ENCODE data around the gene CHD2.

Gene CHD2

GRCh38 chr15:93045191-93045785, 145.2 kb downstream of the CHD2 start:
- no peaks in the 10 kb centered on the region for H3K36me3 ChIP-seq (ENCODE audit: insufficient read depth, low read length)
- no peak overlapping the region for H3K4me3 ChIP-seq (ENCODE audit: low read length, poor library complexity, severe bottlenecking)
- H3K27me3 ChIP-seq (ENCODE audit: insufficient read depth, low read length, poor library complexity, severe bottlenecking) = no peaks in the 10 kb centered on the region
- no peak overlapping the region for H2AFZ ChIP-seq (ENCODE audit: low read length)
- H3K79me2 ChIP-seq (ENCODE audit: insufficient read depth, low read length) = no peaks in the 10 kb centered on the region
- no peaks in the 10 kb centered on the region for H3F3A ChIP-seq (ENCODE audit: low read depth)
- H3K9me2 ChIP-seq (replicated peaks; ENCODE audit: low read depth, low read length) = no peaks in the 10 kb centered on the region
- H3K9me3 ChIP-seq (ENCODE audit: insufficient read depth, low read depth, low read length) = peaks cover 5% of the 10 kb centered on the region; the same call in 1 of the 2 replicates
- TF ChIP-seq, protein P1, sequence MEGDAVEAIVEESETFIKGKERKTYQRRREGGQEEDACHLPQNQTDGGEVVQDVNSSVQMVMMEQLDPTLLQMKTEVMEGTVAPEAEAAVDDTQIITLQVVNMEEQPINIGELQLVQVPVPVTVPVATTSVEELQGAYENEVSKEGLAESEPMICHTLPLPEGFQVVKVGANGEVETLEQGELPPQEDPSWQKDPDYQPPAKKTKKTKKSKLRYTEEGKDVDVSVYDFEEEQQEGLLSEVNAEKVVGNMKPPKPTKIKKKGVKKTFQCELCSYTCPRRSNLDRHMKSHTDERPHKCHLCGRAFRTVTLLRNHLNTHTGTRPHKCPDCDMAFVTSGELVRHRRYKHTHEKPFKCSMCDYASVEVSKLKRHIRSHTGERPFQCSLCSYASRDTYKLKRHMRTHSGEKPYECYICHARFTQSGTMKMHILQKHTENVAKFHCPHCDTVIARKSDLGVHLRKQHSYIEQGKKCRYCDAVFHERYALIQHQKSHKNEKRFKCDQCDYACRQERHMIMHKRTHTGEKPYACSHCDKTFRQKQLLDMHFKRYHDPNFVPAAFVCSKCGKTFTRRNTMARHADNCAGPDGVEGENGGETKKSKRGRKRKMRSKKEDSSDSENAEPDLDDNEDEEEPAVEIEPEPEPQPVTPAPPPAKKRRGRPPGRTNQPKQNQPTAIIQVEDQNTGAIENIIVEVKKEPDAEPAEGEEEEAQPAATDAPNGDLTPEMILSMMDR (conservative IDR thresholded peaks at IDR 0.05; ENCODE audit: low read length) = no peak
- TF ChIP-seq EZH2phosphoT487 (IDR thresholded peaks at IDR 0.05; ENCODE audit: borderline replicate concordance) = no peak
- H3K9ac ChIP-seq (ENCODE audit: low read depth, low read length, poor library complexity, severe bottlenecking) = no peak overlapping the region
- H3K4me2 ChIP-seq (ENCODE audit: low read depth, low read length, poor library complexity, severe bottlenecking) = no peak overlapping the region
- no peaks in the 10 kb centered on the region for H4K20me1 ChIP-seq (ENCODE audit: insufficient read depth, low read length, poor library complexity, severe bottlenecking)
- H3K4me1 ChIP-seq (ENCODE audit: insufficient read depth, low read length, poor library complexity, severe bottlenecking) = peaks cover 20% of the 10 kb centered on the region

- Histone ChIP-seq H3K4me1 (ENCODE audit: insufficient read depth, low read length, poor library complexity, severe bottlenecking) (peaks cover 20% of the 10 kb centered on the region), H3K27me3 (ENCODE audit: insufficient read depth, low read length, poor library complexity, severe bottlenecking) (no peaks in the 10 kb centered on the region), H3K79me2 (ENCODE audit: insufficient read depth, low read length) (no peaks in the 10 kb centered on the region), H3F3A (ENCODE audit: low read depth) (no peaks in the 10 kb centered on the region), H3K4me3 (ENCODE audit: low read length, poor library complexity, severe bottlenecking) (no peak overlapping the region), H4K20me1 (ENCODE audit: insufficient read depth, low read length, poor library complexity, severe bottlenecking) (no peaks in the 10 kb centered on the region), H2AFZ (ENCODE audit: low read length) (no peak overlapping the region), H3K9me2 (replicated peaks; ENCODE audit: low read depth, low read length) (no peaks in the 10 kb centered on the region), H3K36me3 (ENCODE audit: insufficient read depth, low read length) (no peaks in the 10 kb centered on the region), H3K9me3 (ENCODE audit: insufficient read depth, low read depth, low read length) (peaks cover 5% of the 10 kb centered on the region; the same call in 1 of the 2 replicates), H3K9ac (ENCODE audit: low read depth, low read length, poor library complexity, severe bottlenecking) (no peak overlapping the region), H3K4me2 (ENCODE audit: low read depth, low read length, poor library complexity, severe bottlenecking) (no peak overlapping the region)
- no peak for TF ChIP-seq EZH2phosphoT487 (IDR thresholded peaks at IDR 0.05; ENCODE audit: borderline replicate concordance)
- TF ChIP-seq, protein P1 (conservative IDR thresholded peaks at IDR 0.05; ENCODE audit: low read length) = no peak
These were observed 146.0 kb downstream of the CHD2 start for GRCh38 chr15:93046120-93046519.

- Histone ChIP-seq H3K4me1 (ENCODE audit: insufficient read depth, low read length, poor library complexity, severe bottlenecking) (peaks cover 20% of the 10 kb centered on the region), H3K4me3 (ENCODE audit: low read length, poor library complexity, severe bottlenecking) (no peak overlapping the region), H3K27me3 (ENCODE audit: insufficient read depth, low read length, poor library complexity, severe bottlenecking) (no peaks in the 10 kb centered on the region), H3K79me2 (ENCODE audit: insufficient read depth, low read length) (no peaks in the 10 kb centered on the region), H3K4me2 (ENCODE audit: low read depth, low read length, poor library complexity, severe bottlenecking) (no peak overlapping the region), H4K20me1 (ENCODE audit: insufficient read depth, low read length, poor library complexity, severe bottlenecking) (no peaks in the 10 kb centered on the region), H3K36me3 (ENCODE audit: insufficient read depth, low read length) (no peaks in the 10 kb centered on the region), H3F3A (ENCODE audit: low read depth) (no peaks in the 10 kb centered on the region), H3K9ac (ENCODE audit: low read depth, low read length, poor library complexity, severe bottlenecking) (no peak overlapping the region), H3K9me2 (replicated peaks; ENCODE audit: low read depth, low read length) (no peaks in the 10 kb centered on the region), H2AFZ (ENCODE audit: low read length) (no peak overlapping the region), H3K9me3 (ENCODE audit: insufficient read depth, low read depth, low read length) (peaks cover 5% of the 10 kb centered on the region; the same call in 1 of the 2 replicates)
- TF ChIP-seq, protein P1 (conservative IDR thresholded peaks at IDR 0.05; ENCODE audit: low read length) = no peak
- no peak for TF ChIP-seq EZH2phosphoT487 (IDR thresholded peaks at IDR 0.05; ENCODE audit: borderline replicate concordance)
These were observed 146.6 kb downstream of the CHD2 start for GRCh38 chr15:93046721-93047120.

All from Loucy (cell line).